COLO668 (cell line): Measurements from ENCODE around the gene MEOX2.
A peak's percentile ranks its signal among the peaks of the same experiment; 100 is the strongest.

Source experiments
- DNase-seq: peaks from one replicate; lab custom pipeline; 2025; ENCODE audit not compliant: unreplicated experiment; lab: John Stamatoyannopoulos, UW

MEOX2 gene

GRCh38 chr7:15618275-15618674 is 68.2 kb downstream of the MEOX2 start:
- DNase-seq, result no peak

- DNase-seq, result no peak
Measured at GRCh38 chr7:15612205-15612604, 74.3 kb downstream of the MEOX2 start.

GRCh38 chr7:15610503-15610902 is 76.0 kb downstream of the MEOX2 start:
- DNase-seq, result no peak

GRCh38 chr7:15609287-15609686 is 77.2 kb downstream of the MEOX2 start:
- no peak for DNase-seq

GRCh38 chr7:15607529-15608210 is 78.8 kb downstream of the MEOX2 start:
- no peak for DNase-seq

- DNase-seq, result no peak
Measured at GRCh38 chr7:15606561-15606960, 79.9 kb downstream of the MEOX2 start.

GRCh38 chr7:15604166-15604565 is 82.3 kb downstream of the MEOX2 start:
- DNase-seq, result no peak

GRCh38 chr7:15603124-15603523 is 83.4 kb downstream of the MEOX2 start:
- no peak for DNase-seq

GRCh38 chr7:15602236-15602635 is 84.2 kb downstream of the MEOX2 start:
- DNase-seq, result no peak

- DNase-seq, result no peak
Measured at GRCh38 chr7:15601175-15601574, 85.3 kb downstream of the MEOX2 start.

- DNase-seq, result no peak
Measured at GRCh38 chr7:15600298-15600697, 86.2 kb downstream of the MEOX2 start.

- no peak for DNase-seq
Measured at GRCh38 chr7:15594461-15594860, 92.0 kb downstream of the MEOX2 start.

- DNase-seq, result peak; percentile 35
Measured at GRCh38 chr7:15593382-15593781, 93.1 kb downstream of the MEOX2 start.

- DNase-seq, result no peak
Measured at GRCh38 chr7:15586266-15586665, 100.2 kb downstream of the MEOX2 start.

GRCh38 chr7:15584575-15584974 is 101.9 kb downstream of the MEOX2 start:
- DNase-seq, result no peak

GRCh38 chr7:15582773-15583172 is 103.7 kb downstream of the MEOX2 start:
- no peak for DNase-seq

- DNase-seq, result no peak
Measured at GRCh38 chr7:15581352-15581951, 105.0 kb downstream of the MEOX2 start.

- DNase-seq, result no peak
Measured at GRCh38 chr7:15580604-15581351, 105.7 kb downstream of the MEOX2 start.

- no peak for DNase-seq
Measured at GRCh38 chr7:15577600-15577999, 108.9 kb downstream of the MEOX2 start.

- no peak for DNase-seq
Measured at GRCh38 chr7:15571301-15571878, 115.1 kb downstream of the MEOX2 start.

GRCh38 chr7:15567652-15568051 is 118.8 kb downstream of the MEOX2 start:
- DNase-seq, result no peak

GRCh38 chr7:15567036-15567435 is 119.4 kb downstream of the MEOX2 start:
- no peak for DNase-seq
